Uterus (tissue), 2 donors: ENCODE measurements around the gene PLPPR4.

Source experiments
- CTCF ChIP-seq, 4 experiments: fragments of 200-600 bp in 2 of 4; fragments of 450-650 bp in 2 of 4; sonication (generic) in 2 of 4; IDR thresholded peaks; one replicate each; pipeline ENCODE4 v1.5.1; 2016 to 2019; ENCODE audit warnings: antibody characterized with exemption in 4 of 4, mild to moderate bottlenecking in 2 of 4, moderate library complexity in 1 of 4
- POLR2A ChIP-seq, 2 donors: fragments of 450-650 bp; IDR thresholded peaks; one replicate each; pipeline ENCODE4 v1.6.1; 2016; ENCODE audit warnings: antibody characterized with exemption in 2 of 2, mild to moderate bottlenecking in 1 of 2, moderate library complexity in 1 of 2

- TF ChIP-seq CTCF (IDR thresholded peaks at IDR 0.05), result no peak
- no peak for TF ChIP-seq POLR2A (IDR thresholded peaks at IDR 0.05)
Measured at GRCh38 chr1:99270646-99271045, 6.4 kb downstream of the PLPPR4 start.
